Ammon's horn (tissue), 1 donor: ENCODE data around the gene PFKFB4.

Experiments used
- DNase-seq: peaks from one replicate; pipeline ENCODE4 v3.0.0-alpha.2; 2016; ENCODE audit warnings: low spot score

Gene PFKFB4

GRCh38 chr3:48556796-48557626, at the start of gene PFKFB4:
TSS of gene PFKFB4 (minus strand) at chr3:48556803. CDS start at chr3:48556777, 26 bp downstream.
- peak; percentile 100 for DNase-seq

DNA sequence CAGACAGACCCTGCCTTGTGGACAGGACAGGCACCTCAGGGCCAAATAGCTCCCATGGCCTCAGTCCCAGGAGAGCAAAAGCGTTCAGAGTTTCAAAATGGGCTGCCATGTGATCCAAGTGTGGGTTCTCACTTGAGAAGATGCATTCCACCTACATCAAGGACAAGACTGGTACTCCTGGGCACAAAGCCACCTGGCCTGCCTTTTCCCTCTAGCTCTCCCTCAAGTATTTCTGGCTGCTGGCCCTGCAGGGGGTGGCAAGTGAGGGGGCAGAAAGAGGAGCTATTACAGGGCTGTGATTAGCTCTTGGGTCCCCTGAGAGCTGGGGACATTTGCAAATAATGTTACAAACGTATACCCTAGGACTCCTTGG, 45.0 kb upstream of the PFKFB4 start:
- DNase-seq: no peak

DNA sequence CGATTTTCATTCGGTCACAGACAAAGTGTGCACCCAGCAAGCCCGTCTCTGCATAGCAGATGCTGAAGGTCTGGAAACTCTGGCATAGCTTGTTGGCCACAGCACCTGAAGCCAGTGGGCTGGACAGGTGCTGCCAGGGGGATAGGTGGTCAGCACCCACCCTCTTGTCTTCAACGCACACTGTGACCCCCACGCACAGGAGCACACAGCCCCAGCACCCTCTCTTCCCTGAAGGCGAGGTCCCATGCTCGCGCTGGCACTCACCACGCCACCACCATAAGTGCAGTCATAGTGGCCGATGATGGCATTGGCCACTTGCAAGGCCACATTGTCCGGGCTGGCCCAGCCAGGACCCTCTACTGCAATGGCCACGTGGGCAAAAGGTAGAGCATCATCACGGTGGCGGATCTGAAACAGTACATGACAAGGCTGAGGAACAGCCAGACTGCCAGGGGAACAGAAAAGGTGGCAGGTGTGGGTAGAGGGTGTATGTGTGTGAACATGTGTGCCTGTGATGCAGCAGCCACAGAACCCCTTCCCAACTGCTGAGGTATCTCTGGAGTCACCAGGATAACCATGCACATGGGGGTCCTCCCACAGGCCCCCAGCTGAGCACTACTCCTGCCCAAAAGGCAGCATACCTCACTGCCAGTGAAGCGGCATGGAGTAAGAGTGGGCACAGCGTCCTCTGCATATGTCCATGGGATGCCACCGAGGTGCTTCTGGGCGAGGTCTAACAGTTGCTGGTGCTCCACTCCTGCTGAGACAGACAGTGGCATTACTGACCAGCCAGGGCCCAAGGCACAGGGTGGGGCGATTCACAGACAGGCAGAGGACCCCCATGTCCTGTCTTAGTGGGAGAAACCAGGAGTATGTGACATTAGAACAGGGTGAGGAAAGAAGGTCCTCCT, 44.4 kb upstream of the PFKFB4 start:
- no peak for DNase-seq

GRCh38 chr3:48599509-48600285, 43.1 kb upstream of the PFKFB4 start:
- no peak for DNase-seq

GRCh38 chr3:48599077-48599501, 42.5 kb upstream of the PFKFB4 start:
- DNase-seq: no peak

GRCh38 chr3:48598323-48599076, 41.9 kb upstream of the PFKFB4 start:
- no peak for DNase-seq

DNA sequence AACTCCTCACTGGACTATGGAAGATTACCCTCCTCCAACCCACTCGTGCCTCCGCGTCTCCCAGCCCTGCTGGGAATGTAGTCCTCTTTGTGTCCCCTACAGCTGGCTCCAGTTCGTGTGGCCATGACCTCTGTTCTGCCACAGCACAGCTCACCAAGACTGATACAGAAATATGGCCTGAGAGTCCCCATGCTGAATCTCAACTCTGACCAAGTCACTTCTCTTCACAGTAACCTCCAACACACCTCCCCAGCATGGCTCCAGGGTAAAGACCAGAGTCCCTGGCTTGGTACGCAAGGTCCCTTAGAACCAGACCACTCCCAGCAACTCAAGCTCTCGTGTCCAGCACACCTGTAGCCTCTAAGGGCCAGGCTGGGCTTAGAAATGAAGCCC, 40.8 kb upstream of the PFKFB4 start:
- DNase-seq: no peak

DNA sequence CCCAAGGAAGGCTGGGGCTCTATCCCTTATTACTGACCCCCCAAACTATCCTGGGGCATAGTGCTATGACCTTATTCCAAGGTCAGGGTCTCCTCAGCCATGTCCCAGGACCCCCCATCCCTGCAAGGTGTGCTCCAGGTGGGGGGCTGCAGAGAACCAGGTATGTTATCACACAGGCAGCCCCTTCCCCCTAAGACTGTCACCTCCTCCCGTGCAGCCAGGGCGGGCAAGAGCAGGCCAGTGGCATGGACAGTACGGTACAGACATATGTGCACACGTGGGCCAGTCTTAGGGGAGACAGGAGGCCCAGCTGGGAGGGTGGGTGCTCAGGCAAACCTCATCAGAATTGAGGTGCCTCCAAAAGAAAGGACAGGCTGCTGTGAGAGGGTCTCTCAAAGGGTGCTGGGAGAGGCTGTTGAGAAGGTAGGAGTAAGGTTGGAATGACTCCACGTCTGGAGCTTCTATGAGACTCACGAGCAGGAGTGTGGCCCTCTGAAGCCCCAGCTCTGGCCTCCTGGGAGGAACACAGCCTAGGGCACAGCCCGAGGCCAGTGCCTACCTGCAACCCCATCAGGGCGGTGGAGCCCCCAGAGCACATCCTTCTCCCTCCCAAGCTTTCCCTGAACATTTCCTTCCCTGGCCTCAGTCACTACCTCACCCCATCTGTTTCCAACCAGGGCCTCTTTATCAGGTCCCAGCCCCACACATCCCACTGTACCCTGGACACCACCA, 40.2 kb upstream of the PFKFB4 start:
- no peak for DNase-seq

GRCh38 chr3:48596157-48596556, 39.6 kb upstream of the PFKFB4 start:
- no peak for DNase-seq

DNA sequence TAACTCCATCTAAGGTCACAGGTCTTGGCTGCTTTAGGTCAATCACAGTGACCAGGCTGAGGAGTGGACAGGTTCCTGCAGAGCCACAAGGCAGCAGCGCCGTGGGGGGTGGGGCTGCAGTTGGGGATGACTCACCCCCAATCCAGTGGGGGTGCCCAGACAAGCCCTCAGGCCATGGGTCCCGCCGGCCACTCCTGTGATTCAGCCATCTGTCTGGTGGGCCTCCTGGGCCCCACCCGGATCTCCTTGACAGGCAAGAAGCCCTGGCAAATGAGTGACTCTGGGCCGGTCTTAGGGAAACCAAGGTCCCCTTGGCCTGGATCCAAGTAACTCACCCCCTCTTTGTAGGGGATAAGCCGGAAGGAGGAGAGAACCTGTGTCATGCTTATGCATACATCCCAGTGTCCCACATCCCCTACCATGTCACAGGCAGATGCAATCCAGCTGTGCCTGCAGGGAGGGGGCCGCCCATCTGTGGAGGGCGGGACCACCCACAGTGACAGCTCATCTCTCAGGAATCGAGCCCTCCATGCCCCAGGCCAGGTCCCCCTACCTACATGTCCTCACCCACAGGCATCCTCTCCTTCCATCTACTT, 39.0 kb upstream of the PFKFB4 start:
- DNase-seq: no peak

GRCh38 chr3:48595075-48595525, 38.5 kb upstream of the PFKFB4 start, which contains the start of gene COL7A1:
TSS of gene COL7A1 (minus strand) at chr3:48595329. CDS start at chr3:48595159, 170 bp downstream.
- no peak for DNase-seq

- DNase-seq: no peak
Observed at GRCh38 chr3:48594417-48595049, 37.9 kb upstream of the PFKFB4 start.

- DNase-seq: no peak
Observed at GRCh38 chr3:48593337-48593736, 36.7 kb upstream of the PFKFB4 start.

DNA sequence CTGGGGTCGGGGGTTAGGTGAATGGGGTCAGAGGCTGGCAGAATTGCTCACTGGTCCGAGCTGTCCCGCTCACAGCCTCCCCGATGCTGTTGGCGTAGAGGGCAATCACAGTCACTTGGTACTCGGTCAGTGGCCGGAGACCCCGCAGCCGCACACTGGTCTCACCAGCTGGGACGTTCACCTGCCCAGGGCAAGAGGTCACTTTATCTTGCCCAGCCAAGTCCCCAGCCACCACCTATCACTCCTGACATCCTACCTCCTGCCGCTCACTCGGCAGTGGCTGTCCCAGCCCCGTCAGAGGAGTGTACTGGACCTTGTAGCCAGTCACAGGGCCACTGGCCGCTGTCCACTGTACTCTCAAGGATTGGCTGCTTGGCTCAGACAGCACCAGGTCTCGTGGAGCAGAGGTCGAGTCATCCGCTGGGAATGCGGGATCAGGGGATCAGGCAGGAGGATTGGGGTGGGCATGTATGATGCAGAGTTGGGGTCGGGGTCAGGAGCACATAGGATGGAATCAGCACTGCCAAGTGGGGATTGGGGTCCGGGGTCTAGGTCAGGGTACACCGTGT, 36.0 kb upstream of the PFKFB4 start:
- no peak for DNase-seq

DNA sequence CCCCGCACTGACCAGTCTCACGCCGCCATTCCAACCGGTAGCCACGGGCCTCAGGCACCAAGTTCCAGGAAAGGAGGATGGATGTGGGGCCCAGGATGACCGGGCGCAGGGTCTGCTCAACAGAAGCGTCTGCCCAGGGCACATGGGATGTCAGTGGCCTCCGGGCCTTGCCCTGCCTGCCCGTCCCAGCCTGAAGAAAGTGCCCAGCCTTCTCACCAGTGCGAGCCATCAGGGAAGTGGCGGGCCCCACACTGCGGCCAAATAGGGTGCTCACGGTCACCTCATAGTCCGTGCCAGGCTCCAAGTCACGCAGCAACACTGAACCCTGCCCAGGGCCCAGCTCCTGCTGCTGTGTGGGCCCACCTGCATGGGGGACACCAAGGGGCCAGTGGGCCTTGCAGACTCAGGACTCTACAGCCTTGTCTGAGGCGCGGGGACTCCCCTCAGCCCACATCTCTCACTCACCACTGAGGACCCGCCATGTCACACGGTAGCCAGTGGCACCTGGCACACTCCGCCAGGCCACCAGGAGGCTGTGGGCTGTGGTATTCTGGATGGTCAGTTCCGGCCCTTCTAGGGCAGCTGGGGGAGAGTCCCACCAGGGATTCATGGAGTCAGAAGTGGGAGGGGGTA, 35.4 kb upstream of the PFKFB4 start:
- no peak for DNase-seq

- DNase-seq: no peak
Observed at GRCh38 chr3:48591436-48591835, 34.8 kb upstream of the PFKFB4 start.

GRCh38 chr3:48588230-48588629, 31.6 kb upstream of the PFKFB4 start:
- no peak for DNase-seq

GRCh38 chr3:48587686-48588085, 31.1 kb upstream of the PFKFB4 start:
- no peak for DNase-seq

GRCh38 chr3:48585411-48585810, 28.8 kb upstream of the PFKFB4 start:
- no peak for DNase-seq
